Liver (tissue), 9 donors: ENCODE data around the gene ANXA6. TPM values are rescaled to one million over a fixed set of nuclear protein-coding genes. Genes with fewer than 3 reads are reported as not detected.

Experiments used
- DNase-seq: peaks from one replicate; pipeline ENCODE4 v3.0.0-alpha.2; 2017; ENCODE audit warnings: low spot score
- H3K27ac ChIP-seq, 2 donors: one replicate each; pipeline ENCODE4 v1.7.0; 2013; ENCODE audit warnings: inconsistent platforms in 2 of 2, low read length in 2 of 2, control low read depth in 1 of 2, low read depth in 1 of 2, mild to moderate bottlenecking in 1 of 2
- H3K27me3 ChIP-seq, 4 donors: one replicate each; pipeline versions ENCODE4 v1.6.1 to v1.7.0; 2013; ENCODE audit warnings: low read length in 3 of 4, inconsistent platforms in 1 of 4, mild to moderate bottlenecking in 1 of 4, moderate library complexity in 1 of 4; ENCODE audit not compliant: control insufficient read depth in 4 of 4, insufficient read depth in 4 of 4
- H3K36me3 ChIP-seq, 4 donors: one replicate each; pipeline versions ENCODE4 v1.6.1 to v1.7.0; 2013; ENCODE audit warnings: low read length in 3 of 4, mild to moderate bottlenecking in 3 of 4, low read depth in 1 of 4, moderate library complexity in 1 of 4; ENCODE audit not compliant: control insufficient read depth in 4 of 4, insufficient read depth in 3 of 4
- H3K4me1 ChIP-seq, 4 donors: one replicate each; pipeline versions ENCODE4 v1.6.1 to v1.7.0; 2013; ENCODE audit warnings: low read length in 3 of 4, mild to moderate bottlenecking in 3 of 4, moderate library complexity in 1 of 4; ENCODE audit not compliant: control insufficient read depth in 4 of 4, insufficient read depth in 4 of 4
- H3K4me3 ChIP-seq, 3 donors: one replicate each; pipeline versions ENCODE4 v1.6.1 to v1.7.0; 2013; ENCODE audit warnings: low read length in 3 of 3, control low read depth in 1 of 3, low read depth in 1 of 3, mild to moderate bottlenecking in 1 of 3
- H3K9ac ChIP-seq, 2 donors: one replicate each; pipeline ENCODE4 v1.7.0; 2013; ENCODE audit warnings: low read length in 2 of 2, mild to moderate bottlenecking in 2 of 2, moderate library complexity in 2 of 2, control low read depth in 1 of 2, low read depth in 1 of 2
- H3K9me3 ChIP-seq, 4 donors: one replicate each; pipeline versions ENCODE4 v1.6.1 to v1.7.0; 2013; ENCODE audit warnings: low read length in 3 of 4; ENCODE audit not compliant: control insufficient read depth in 4 of 4
- EGR1 ChIP-seq, 2 donors: IDR thresholded peaks; 2 replicates each; pipeline ENCODE4 v1.6.1; 2016 to 2018; ENCODE audit warnings: antibody characterized with exemption in 2 of 2, low read depth in 2 of 2
- FOXA1 ChIP-seq: IDR thresholded peaks from 2 replicates; pipeline ENCODE4 v1.6.1; 2016; ENCODE audit warnings: antibody characterized with exemption
- FOXA2 ChIP-seq: IDR thresholded peaks from 2 replicates; pipeline ENCODE4 v1.6.1; 2016; ENCODE audit warnings: antibody characterized with exemption
- GABPA ChIP-seq, 2 donors: IDR thresholded peaks in 1 of 2; conservative IDR thresholded peaks in 1 of 2; 2 replicates each; pipeline ENCODE4 v1.6.1; 2016; ENCODE audit warnings: antibody characterized with exemption in 2 of 2, mild to moderate bottlenecking in 1 of 2, moderate library complexity in 1 of 2
- HNF4A ChIP-seq, 2 donors: conservative IDR thresholded peaks; 2 replicates each; pipeline ENCODE4 v1.6.1; 2016; ENCODE audit warnings: antibody characterized with exemption in 2 of 2, mild to moderate bottlenecking in 2 of 2
- HNF4G ChIP-seq: IDR thresholded peaks from 2 replicates; pipeline ENCODE4 v1.6.1; 2016; ENCODE audit warnings: antibody characterized with exemption
- JUND ChIP-seq, 2 donors: IDR thresholded peaks; 2 replicates each; pipeline ENCODE4 v1.6.1; 2016; ENCODE audit warnings: antibody characterized with exemption in 2 of 2
- NR2F2 ChIP-seq: IDR thresholded peaks from 2 replicates; pipeline ENCODE4 v1.6.1; 2016; ENCODE audit warnings: antibody characterized with exemption
- RAD21 ChIP-seq, 2 donors: IDR thresholded peaks; 2 replicates each; pipeline ENCODE4 v1.6.1; 2016; ENCODE audit warnings: antibody characterized with exemption in 2 of 2, mild to moderate bottlenecking in 2 of 2
- RXRA ChIP-seq, 2 donors: IDR thresholded peaks; 2 replicates each; pipeline ENCODE4 v1.6.1; 2017 to 2018; ENCODE audit warnings: antibody characterized with exemption in 2 of 2, mild to moderate bottlenecking in 1 of 2
- SP1 ChIP-seq: IDR thresholded peaks from 2 replicates; pipeline ENCODE4 v1.6.1; 2018; ENCODE audit warnings: antibody characterized with exemption, mild to moderate bottlenecking
- TAF1 ChIP-seq: conservative IDR thresholded peaks from 2 replicates; pipeline ENCODE4 v1.6.1; 2016; ENCODE audit warnings: antibody characterized with exemption, mild to moderate bottlenecking
- YY1 ChIP-seq: IDR thresholded peaks from 2 replicates; pipeline ENCODE4 v1.6.1; 2016; ENCODE audit warnings: antibody characterized with exemption, mild to moderate bottlenecking
- ZBTB33 ChIP-seq: IDR thresholded peaks from 2 replicates; pipeline ENCODE4 v1.6.1; 2016; ENCODE audit warnings: antibody characterized with exemption
- WGBS: extraction: QIAGEN DNeasy Blood & Tissue Kit; methylation state at CpG from one replicate; pipeline ENCODE4 v1.1.7; 2013; 5-methylcytosine and 5-hydroxymethylcytosine counted together
- polyA plus RNA-seq, 2 donors: library from polyadenylated mRNA; stranded (reverse) in 1 of 2; unstranded in 1 of 2; fragments of 200-250 nt in 1 of 2; fragments of >200 nt in 1 of 2; fragmentation: Nextera tagmentation in 1 of 2; extraction: Ambion mirVana in 1 of 2; gene quantifications; one replicate each; pipeline versions ENCODE4 v1.2.1 to v1.2.3, GENCODE V29; 2013 to 2015
- total RNA-seq, 2 donors: library from RNA; depleted of rRNA; stranded (reverse); fragments of >200 nt; gene quantifications; one replicate each; pipeline ENCODE4 v1.2.3, GENCODE V29; 2014
- TF ChIP-seq, protein P1 (sequence below): fragments of 150-350 bp; IDR thresholded peaks from 2 replicates; pipeline ENCODE4 v1.5.1; 2017; ENCODE audit warnings: improper control_type of control experiment, low read depth, low read length; ENCODE audit not compliant: missing input control
- TF ChIP-seq, protein P2 (sequence below): IDR thresholded peaks from 2 replicates; pipeline ENCODE4 v1.6.1; 2016; ENCODE audit warnings: antibody characterized with exemption
- TF ChIP-seq, protein P3 (sequence below): IDR thresholded peaks from 2 replicates; pipeline ENCODE4 v1.6.1; 2016; ENCODE audit warnings: antibody characterized with exemption
- TF ChIP-seq, protein P4 (sequence below): IDR thresholded peaks from 2 replicates; pipeline ENCODE4 v1.6.1; 2016; ENCODE audit warnings: antibody characterized with exemption, mild to moderate bottlenecking
- donor health status: healthy.
- donor health status: healthy.
- donor health status: healthy.
- donor health status: healthy.
- donor health status: healthy.

Gene ANXA6
- total and polyA plus RNA-seq, 4 donors: 52.7 to 215 (median 126) TPM

DNA sequence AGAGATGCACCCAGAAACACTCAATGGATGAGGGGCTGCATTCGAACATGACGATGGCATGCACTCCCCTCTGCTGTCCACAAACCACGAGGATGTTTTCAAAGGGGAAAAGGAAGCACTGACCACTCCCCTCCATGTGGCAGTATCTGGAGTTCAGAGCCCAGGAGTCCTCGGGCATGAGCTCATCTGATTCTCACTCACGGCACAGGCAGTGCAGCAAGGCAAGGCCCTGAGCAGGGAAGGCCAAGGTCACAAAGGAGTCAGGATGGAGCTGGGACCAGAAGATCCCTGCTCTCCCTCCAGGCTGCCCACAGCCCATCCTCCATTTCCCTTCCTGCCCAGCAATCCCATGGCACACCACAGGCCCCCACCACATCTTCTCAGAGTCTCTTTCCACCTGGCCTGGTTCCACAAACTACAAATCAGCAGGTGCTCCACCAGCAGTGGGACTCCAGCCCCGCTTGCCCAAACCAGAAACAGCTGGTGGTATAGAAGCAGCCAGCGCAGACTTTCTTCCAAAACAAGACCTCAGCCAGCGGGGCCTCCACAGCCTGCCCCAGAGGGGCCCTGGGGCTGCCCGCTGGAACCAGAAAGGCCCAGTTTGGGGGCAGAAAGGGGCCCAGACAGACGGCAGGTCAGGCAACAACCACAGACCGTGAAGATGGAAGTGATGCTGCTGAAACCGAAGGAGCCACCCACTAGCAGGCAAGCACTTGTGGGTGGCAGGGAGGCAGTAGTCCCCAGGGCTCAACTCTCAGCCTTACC, 89.0 kb downstream of the ANXA6 start:
- H3K27ac ChIP-seq: peak overlapping the region; percentile 2 to 42
- H3K4me1 ChIP-seq: peaks cover 9 to 42% (median 24%) of the 10 kb centered on the region in 4 donors
- no peak overlapping the region for H3K4me3 ChIP-seq
- H3K36me3 ChIP-seq: peaks cover 0 to 11% (median 6%) of the 10 kb centered on the region in 4 donors
- no peaks in the 10 kb centered on the region for H3K9me3 ChIP-seq
- DNase-seq: no peak
- 65% methylated on average over 12 of the region's 12 CpGs for WGBS
- no peak overlapping the region for H3K9ac ChIP-seq
- no peaks in the 10 kb centered on the region for H3K27me3 ChIP-seq
- TF ChIP-seq TAF1: no peak
- TF ChIP-seq RAD21 (IDR thresholded peaks at IDR 0.05): no peak
- no peak for TF ChIP-seq EGR1 (IDR thresholded peaks at IDR 0.05; ENCODE audit: low read depth in 2 of 2)
- TF ChIP-seq SP1: no peak
- no peak for TF ChIP-seq GABPA (IDR thresholded peaks at IDR 0.05 in 1 of 2, conservative IDR thresholded peaks at IDR 0.05 in 1 of 2)
- TF ChIP-seq, protein P1, sequence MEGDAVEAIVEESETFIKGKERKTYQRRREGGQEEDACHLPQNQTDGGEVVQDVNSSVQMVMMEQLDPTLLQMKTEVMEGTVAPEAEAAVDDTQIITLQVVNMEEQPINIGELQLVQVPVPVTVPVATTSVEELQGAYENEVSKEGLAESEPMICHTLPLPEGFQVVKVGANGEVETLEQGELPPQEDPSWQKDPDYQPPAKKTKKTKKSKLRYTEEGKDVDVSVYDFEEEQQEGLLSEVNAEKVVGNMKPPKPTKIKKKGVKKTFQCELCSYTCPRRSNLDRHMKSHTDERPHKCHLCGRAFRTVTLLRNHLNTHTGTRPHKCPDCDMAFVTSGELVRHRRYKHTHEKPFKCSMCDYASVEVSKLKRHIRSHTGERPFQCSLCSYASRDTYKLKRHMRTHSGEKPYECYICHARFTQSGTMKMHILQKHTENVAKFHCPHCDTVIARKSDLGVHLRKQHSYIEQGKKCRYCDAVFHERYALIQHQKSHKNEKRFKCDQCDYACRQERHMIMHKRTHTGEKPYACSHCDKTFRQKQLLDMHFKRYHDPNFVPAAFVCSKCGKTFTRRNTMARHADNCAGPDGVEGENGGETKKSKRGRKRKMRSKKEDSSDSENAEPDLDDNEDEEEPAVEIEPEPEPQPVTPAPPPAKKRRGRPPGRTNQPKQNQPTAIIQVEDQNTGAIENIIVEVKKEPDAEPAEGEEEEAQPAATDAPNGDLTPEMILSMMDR: no peak
- TF ChIP-seq ZBTB33: no peak
- no peak for TF ChIP-seq JUND (IDR thresholded peaks at IDR 0.05)
- TF ChIP-seq HNF4A (conservative IDR thresholded peaks at IDR 0.05): no peak
- no peak for TF ChIP-seq RXRA (IDR thresholded peaks at IDR 0.05)
- no peak for TF ChIP-seq HNF4G
- no peak for TF ChIP-seq YY1
- TF ChIP-seq, protein P2, sequence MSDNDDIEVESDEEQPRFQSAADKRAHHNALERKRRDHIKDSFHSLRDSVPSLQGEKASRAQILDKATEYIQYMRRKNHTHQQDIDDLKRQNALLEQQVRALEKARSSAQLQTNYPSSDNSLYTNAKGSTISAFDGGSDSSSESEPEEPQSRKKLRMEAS: no peak
- no peak for TF ChIP-seq NR2F2
- TF ChIP-seq FOXA1: no peak
- TF ChIP-seq FOXA2: no peak
- TF ChIP-seq, protein P3, sequence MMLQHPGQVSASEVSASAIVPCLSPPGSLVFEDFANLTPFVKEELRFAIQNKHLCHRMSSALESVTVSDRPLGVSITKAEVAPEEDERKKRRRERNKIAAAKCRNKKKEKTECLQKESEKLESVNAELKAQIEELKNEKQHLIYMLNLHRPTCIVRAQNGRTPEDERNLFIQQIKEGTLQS: no peak
- TF ChIP-seq, protein P4, sequence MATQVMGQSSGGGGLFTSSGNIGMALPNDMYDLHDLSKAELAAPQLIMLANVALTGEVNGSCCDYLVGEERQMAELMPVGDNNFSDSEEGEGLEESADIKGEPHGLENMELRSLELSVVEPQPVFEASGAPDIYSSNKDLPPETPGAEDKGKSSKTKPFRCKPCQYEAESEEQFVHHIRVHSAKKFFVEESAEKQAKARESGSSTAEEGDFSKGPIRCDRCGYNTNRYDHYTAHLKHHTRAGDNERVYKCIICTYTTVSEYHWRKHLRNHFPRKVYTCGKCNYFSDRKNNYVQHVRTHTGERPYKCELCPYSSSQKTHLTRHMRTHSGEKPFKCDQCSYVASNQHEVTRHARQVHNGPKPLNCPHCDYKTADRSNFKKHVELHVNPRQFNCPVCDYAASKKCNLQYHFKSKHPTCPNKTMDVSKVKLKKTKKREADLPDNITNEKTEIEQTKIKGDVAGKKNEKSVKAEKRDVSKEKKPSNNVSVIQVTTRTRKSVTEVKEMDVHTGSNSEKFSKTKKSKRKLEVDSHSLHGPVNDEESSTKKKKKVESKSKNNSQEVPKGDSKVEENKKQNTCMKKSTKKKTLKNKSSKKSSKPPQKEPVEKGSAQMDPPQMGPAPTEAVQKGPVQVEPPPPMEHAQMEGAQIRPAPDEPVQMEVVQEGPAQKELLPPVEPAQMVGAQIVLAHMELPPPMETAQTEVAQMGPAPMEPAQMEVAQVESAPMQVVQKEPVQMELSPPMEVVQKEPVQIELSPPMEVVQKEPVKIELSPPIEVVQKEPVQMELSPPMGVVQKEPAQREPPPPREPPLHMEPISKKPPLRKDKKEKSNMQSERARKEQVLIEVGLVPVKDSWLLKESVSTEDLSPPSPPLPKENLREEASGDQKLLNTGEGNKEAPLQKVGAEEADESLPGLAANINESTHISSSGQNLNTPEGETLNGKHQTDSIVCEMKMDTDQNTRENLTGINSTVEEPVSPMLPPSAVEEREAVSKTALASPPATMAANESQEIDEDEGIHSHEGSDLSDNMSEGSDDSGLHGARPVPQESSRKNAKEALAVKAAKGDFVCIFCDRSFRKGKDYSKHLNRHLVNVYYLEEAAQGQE: no peak
